ENCODE data around the gene CACNA1B.

CACNA1B gene

DNA sequence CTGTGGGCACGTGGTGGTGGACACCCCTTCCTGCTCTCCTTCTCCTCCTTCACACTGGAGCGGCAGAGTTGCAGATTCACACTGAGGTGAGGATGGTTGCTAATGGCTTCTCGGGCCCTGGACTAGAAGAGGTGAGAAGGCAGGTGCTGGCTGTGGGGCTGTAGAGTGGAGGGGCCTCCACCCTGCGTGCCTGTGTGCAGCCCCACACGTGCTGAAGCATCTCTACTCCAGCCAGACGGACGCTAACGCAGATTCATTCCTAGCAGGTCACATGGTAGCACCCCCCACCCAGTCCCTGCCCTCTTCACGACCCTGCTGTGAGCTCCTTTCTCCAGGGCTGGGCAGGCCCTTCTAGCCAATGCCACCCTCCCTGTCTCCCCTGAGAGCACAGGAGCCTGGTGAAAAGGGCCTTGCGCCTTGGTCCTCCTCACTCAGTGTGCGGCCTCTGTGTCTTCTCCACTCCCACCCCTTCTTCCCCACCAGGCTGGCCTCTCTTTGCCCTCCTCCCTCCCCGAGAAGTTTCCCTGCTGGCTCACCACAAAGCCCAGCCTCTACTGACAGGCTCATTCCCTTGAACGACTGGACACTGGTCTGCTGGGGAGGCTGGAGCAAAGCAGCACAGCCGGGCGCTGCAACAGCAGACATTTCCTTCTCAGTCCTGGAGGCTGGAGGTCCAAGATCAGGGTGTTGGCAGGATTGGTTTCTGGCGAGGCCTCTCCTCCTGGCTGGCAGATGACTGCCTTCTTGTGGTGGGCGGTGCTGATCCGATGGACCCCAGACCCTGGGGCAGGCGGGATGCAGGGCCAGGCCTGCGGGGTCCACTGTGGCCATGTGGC, 14.2 kb downstream of the CACNA1B start:
- Histone ChIP-seq H3K4me3 (ENCODE audit: low read depth, low read length) (no peak overlapping the region), H3K36me3 (ENCODE audit: control insufficient read depth, insufficient read depth, low read length) (no peaks in the 10 kb centered on the region; the same call in 1 of the 2 replicates), H3K27me3 (ENCODE audit: control insufficient read depth, insufficient read depth, low read length) (no peaks in the 10 kb centered on the region), H3K9me3 (ENCODE audit: control insufficient read depth, insufficient read depth, low read length) (no peaks in the 10 kb centered on the region), H3K4me1 (ENCODE audit: control insufficient read depth, insufficient read depth, low read length) (no peaks in the 10 kb centered on the region), H3K27ac (ENCODE audit: low read depth, low read length) (no peak overlapping the region), H3K9ac (ENCODE audit: low read depth, low read length) (no peak overlapping the region)

- H3K36me3 ChIP-seq (ENCODE audit: control insufficient read depth, insufficient read depth, low read length) = no peaks in the 10 kb centered on the region; the same call in 1 of the 2 replicates
- H3K27ac ChIP-seq (ENCODE audit: low read depth, low read length) = no peak overlapping the region
- no peak overlapping the region for H3K4me3 ChIP-seq (ENCODE audit: low read depth, low read length)
- no peaks in the 10 kb centered on the region for H3K4me1 ChIP-seq (ENCODE audit: control insufficient read depth, insufficient read depth, low read length)
- no peaks in the 10 kb centered on the region for H3K9me3 ChIP-seq (ENCODE audit: control insufficient read depth, insufficient read depth, low read length)
- H3K27me3 ChIP-seq (ENCODE audit: control insufficient read depth, insufficient read depth, low read length) = no peaks in the 10 kb centered on the region
- no peak overlapping the region for H3K9ac ChIP-seq (ENCODE audit: low read depth, low read length)
These were observed 15.0 kb downstream of the CACNA1B start for GRCh38 chr9:137892424-137893191.

DNA sequence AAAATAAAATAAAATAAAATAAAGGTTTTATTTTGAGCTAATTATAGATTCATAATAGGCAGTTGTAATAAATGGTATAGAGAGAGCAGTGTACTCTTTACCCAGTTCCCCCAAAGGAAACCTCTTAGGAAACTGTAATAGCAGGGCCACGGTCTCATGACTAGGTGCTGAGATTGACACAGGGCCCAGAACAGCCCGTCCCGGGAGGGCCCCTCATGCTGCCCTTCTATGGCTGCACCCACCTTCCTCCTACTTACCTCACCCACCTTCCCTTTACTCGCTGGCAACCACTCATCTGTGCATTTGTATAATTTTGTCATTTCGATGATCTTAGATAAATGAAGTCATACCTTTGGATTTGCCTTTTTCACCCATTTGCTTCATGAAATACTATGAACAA, 16.1 kb downstream of the CACNA1B start:
- Histone ChIP-seq H3K27ac (ENCODE audit: low read depth, low read length) (no peak overlapping the region), H3K9ac (ENCODE audit: low read depth, low read length) (no peak overlapping the region), H3K9me3 (ENCODE audit: control insufficient read depth, insufficient read depth, low read length) (no peaks in the 10 kb centered on the region), H3K36me3 (ENCODE audit: control insufficient read depth, insufficient read depth, low read length) (no peaks in the 10 kb centered on the region; the same call in 1 of the 2 replicates), H3K27me3 (ENCODE audit: control insufficient read depth, insufficient read depth, low read length) (no peaks in the 10 kb centered on the region), H3K4me3 (ENCODE audit: low read depth, low read length) (no peak overlapping the region), H3K4me1 (ENCODE audit: control insufficient read depth, insufficient read depth, low read length) (no peaks in the 10 kb centered on the region)

- H3K9ac ChIP-seq (ENCODE audit: low read depth, low read length) = no peak overlapping the region
- no peaks in the 10 kb centered on the region for H3K4me1 ChIP-seq (ENCODE audit: control insufficient read depth, insufficient read depth, low read length)
- H3K9me3 ChIP-seq (ENCODE audit: control insufficient read depth, insufficient read depth, low read length) = no peaks in the 10 kb centered on the region
- H3K36me3 ChIP-seq (ENCODE audit: control insufficient read depth, insufficient read depth, low read length) = no peaks in the 10 kb centered on the region
- H3K4me3 ChIP-seq (ENCODE audit: low read depth, low read length) = no peak overlapping the region
- no peak overlapping the region for H3K27ac ChIP-seq (ENCODE audit: low read depth, low read length)
- H3K27me3 ChIP-seq (ENCODE audit: control insufficient read depth, insufficient read depth, low read length) = no peaks in the 10 kb centered on the region
These were observed 22.2 kb downstream of the CACNA1B start for GRCh38 chr9:137899551-137900360.

DNA sequence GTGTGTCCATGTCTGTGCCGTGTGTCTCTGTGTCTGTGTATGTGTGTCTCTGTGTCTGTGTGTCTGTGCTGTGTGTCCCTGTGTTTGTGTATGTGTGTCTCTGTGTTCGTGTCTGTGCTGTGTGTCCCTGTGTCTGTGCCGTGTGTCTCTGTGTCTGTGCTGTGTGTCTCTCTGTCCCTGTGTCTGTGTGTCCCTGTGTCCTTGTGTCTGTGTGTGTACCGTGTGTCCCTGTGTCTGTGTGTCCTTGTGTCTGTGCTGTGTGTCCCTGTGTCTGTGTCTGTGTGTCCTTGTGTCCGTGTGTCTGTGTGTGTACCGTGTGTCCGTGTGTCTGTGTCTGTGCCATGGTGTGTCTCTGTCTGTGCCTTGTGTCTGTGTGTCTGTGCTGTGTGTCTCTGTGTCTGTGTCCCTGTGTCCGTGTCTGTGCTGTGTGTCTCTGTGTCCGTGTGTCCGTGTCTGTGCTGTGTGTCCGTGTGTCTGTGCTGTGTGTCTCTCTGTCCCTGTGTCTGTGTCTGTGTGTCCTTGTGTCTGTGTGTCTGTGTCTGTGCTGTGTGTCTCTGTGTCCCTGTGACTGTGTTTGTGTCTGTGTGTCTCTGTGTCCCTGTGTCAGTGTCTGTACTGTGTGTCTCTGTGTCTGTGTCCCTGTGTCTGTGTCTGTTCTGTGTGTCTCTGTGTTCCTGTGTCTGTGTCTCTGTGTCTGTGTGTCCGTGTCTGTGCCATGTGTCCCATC, 23.2 kb downstream of the CACNA1B start:
- Histone ChIP-seq H3K4me1 (ENCODE audit: control insufficient read depth, insufficient read depth, low read length) (no peaks in the 10 kb centered on the region), H3K27ac (ENCODE audit: low read depth, low read length) (no peak overlapping the region), H3K36me3 (ENCODE audit: control insufficient read depth, insufficient read depth, low read length) (no peaks in the 10 kb centered on the region), H3K9me3 (ENCODE audit: control insufficient read depth, insufficient read depth, low read length) (no peaks in the 10 kb centered on the region), H3K9ac (ENCODE audit: low read depth, low read length) (no peak overlapping the region), H3K4me3 (ENCODE audit: low read depth, low read length) (no peak overlapping the region), H3K27me3 (ENCODE audit: control insufficient read depth, insufficient read depth, low read length) (no peaks in the 10 kb centered on the region)

DNA sequence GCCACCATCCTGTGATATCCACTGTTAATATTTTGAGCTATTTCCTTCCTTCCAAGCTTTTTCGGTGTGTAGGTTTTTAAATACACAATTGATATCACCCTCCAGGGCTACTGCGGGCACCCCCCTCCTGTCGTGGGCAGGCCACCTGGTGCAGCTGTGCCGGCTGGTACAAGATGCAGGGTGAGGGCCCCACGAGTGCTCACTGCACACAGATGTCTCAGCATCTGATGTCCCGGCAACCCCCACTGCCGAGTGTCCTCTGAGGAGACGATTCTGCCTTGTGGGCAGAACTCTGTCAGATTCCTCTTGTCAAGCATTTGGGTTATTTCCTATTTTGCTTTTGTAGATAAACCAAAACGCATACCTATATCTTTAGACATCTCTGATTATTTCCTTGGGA, 25.1 kb downstream of the CACNA1B start:
- Histone ChIP-seq H3K4me3 (ENCODE audit: low read depth, low read length) (no peak overlapping the region), H3K36me3 (ENCODE audit: control insufficient read depth, insufficient read depth, low read length) (no peaks in the 10 kb centered on the region), H3K27ac (ENCODE audit: low read depth, low read length) (no peak overlapping the region), H3K9me3 (ENCODE audit: control insufficient read depth, insufficient read depth, low read length) (no peaks in the 10 kb centered on the region), H3K4me1 (ENCODE audit: control insufficient read depth, insufficient read depth, low read length) (no peaks in the 10 kb centered on the region), H3K27me3 (ENCODE audit: control insufficient read depth, insufficient read depth, low read length) (no peaks in the 10 kb centered on the region), H3K9ac (ENCODE audit: low read depth, low read length) (no peak overlapping the region)

GRCh38 chr9:137905740-137906139, 28.2 kb downstream of the CACNA1B start:
- no peaks in the 10 kb centered on the region for H3K4me1 ChIP-seq (ENCODE audit: control insufficient read depth, insufficient read depth, low read length)

GRCh38 chr9:137907776-137908175, 30.2 kb downstream of the CACNA1B start:
- no peaks in the 10 kb centered on the region for H3K9me3 ChIP-seq (ENCODE audit: control insufficient read depth, insufficient read depth, low read length)
- peaks cover 1% of the 10 kb centered on the region; the same call in 1 of the 2 replicates for H3K36me3 ChIP-seq (ENCODE audit: control insufficient read depth, insufficient read depth, low read length)
- no peak overlapping the region for H3K27ac ChIP-seq (ENCODE audit: low read depth, low read length)
- H3K27me3 ChIP-seq (ENCODE audit: control insufficient read depth, insufficient read depth, low read length) = no peaks in the 10 kb centered on the region
- no peaks in the 10 kb centered on the region for H3K4me1 ChIP-seq (ENCODE audit: control insufficient read depth, insufficient read depth, low read length)
- H3K4me3 ChIP-seq (ENCODE audit: low read depth, low read length) = no peak overlapping the region
- no peak overlapping the region for H3K9ac ChIP-seq (ENCODE audit: low read depth, low read length)

More at GRCh38 chr9:137905740-137906139, 28.2 kb downstream of the CACNA1B start:
- H3K4me3 ChIP-seq (ENCODE audit: low read depth, low read length) = no peak overlapping the region
- no peaks in the 10 kb centered on the region for H3K9me3 ChIP-seq (ENCODE audit: control insufficient read depth, insufficient read depth, low read length)
- no peak overlapping the region for H3K27ac ChIP-seq (ENCODE audit: low read depth, low read length)
- H3K9ac ChIP-seq (ENCODE audit: low read depth, low read length) = no peak overlapping the region
- no peaks in the 10 kb centered on the region for H3K27me3 ChIP-seq (ENCODE audit: control insufficient read depth, insufficient read depth, low read length)
- H3K36me3 ChIP-seq (ENCODE audit: control insufficient read depth, insufficient read depth, low read length) = no peaks in the 10 kb centered on the region

GRCh38 chr9:137912671-137913070, 35.1 kb downstream of the CACNA1B start:
- Histone ChIP-seq H3K4me1 (ENCODE audit: control insufficient read depth, insufficient read depth, low read length) (no peaks in the 10 kb centered on the region), H3K36me3 (ENCODE audit: control insufficient read depth, insufficient read depth, low read length) (peaks cover 35% of the 10 kb centered on the region), H3K27ac (ENCODE audit: low read depth, low read length) (no peak overlapping the region)

GRCh38 chr9:137913132-137913531, 35.5 kb downstream of the CACNA1B start:
- no peaks in the 10 kb centered on the region for H3K4me1 ChIP-seq (ENCODE audit: control insufficient read depth, insufficient read depth, low read length)
- H3K27me3 ChIP-seq (ENCODE audit: control insufficient read depth, insufficient read depth, low read length) = no peaks in the 10 kb centered on the region
- no peaks in the 10 kb centered on the region for H3K9me3 ChIP-seq (ENCODE audit: control insufficient read depth, insufficient read depth, low read length)
- H3K27ac ChIP-seq (ENCODE audit: low read depth, low read length) = no peak overlapping the region
- peaks cover 39% of the 10 kb centered on the region for H3K36me3 ChIP-seq (ENCODE audit: control insufficient read depth, insufficient read depth, low read length)
- no peak overlapping the region for H3K9ac ChIP-seq (ENCODE audit: low read depth, low read length)
- H3K4me3 ChIP-seq (ENCODE audit: low read depth, low read length) = no peak overlapping the region

More at GRCh38 chr9:137912671-137913070, 35.1 kb downstream of the CACNA1B start:
- Histone ChIP-seq H3K4me3 (ENCODE audit: low read depth, low read length) (no peak overlapping the region), H3K9ac (ENCODE audit: low read depth, low read length) (no peak overlapping the region), H3K9me3 (ENCODE audit: control insufficient read depth, insufficient read depth, low read length) (no peaks in the 10 kb centered on the region), H3K27me3 (ENCODE audit: control insufficient read depth, insufficient read depth, low read length) (no peaks in the 10 kb centered on the region)
